ENCODE results near the gene SMIM45.
A peak's percentile ranks its signal among the peaks of the same experiment; 100 is the strongest.

SMIM45 gene

GRCh38 chr22:41925783-41926460 lies 26.0 kb upstream of the SMIM45 start:
- 6% methylated on average over 15 of the region's 48 CpGs for WGBS (ENCODE audit: insufficient coverage, low coverage, low lambda C conversion rate, missing lambda C conversion rate)
- no peaks in the 10 kb centered on the region for H3K9me3 ChIP-seq
- DNase-seq: peak in 2 of 3 donors; percentile 73
- H3K4me1 ChIP-seq: peaks cover 0 to 9% (median 0%) of the 10 kb centered on the region in 4 donors
- TF ChIP-seq CTCF (IDR thresholded peaks at IDR 0.05) (peak; percentile 72 to 79 (median 73)), POLR2A (IDR thresholded peaks at IDR 0.05) (no peak)
- H3K36me3 ChIP-seq: no peaks in the 10 kb centered on the region
- H3K27me3 ChIP-seq: no peaks in the 10 kb centered on the region
- peak; percentile 82 to 93 (median 88) for ATAC-seq
- H3K4me3 ChIP-seq: peak overlapping the region; percentile 34 to 46 (median 41)
- no peak overlapping the region for H3K27ac ChIP-seq
- intact Hi-C loops (cut with DNase I): no loop called here

GRCh38 chr22:41927813-41928212 lies 24.1 kb upstream of the SMIM45 start:
- H3K36me3 ChIP-seq: no peaks in the 10 kb centered on the region
- WGBS (ENCODE audit: insufficient coverage, low coverage, low lambda C conversion rate, missing lambda C conversion rate): 73% methylated on average over 3 of the region's 6 CpGs
- peaks cover 0 to 9% (median 0%) of the 10 kb centered on the region in 4 donors for H3K4me1 ChIP-seq
- H3K27me3 ChIP-seq: no peaks in the 10 kb centered on the region
- ATAC-seq (no peak), DNase-seq (no peak)
- H3K27ac ChIP-seq: no peak overlapping the region
- TF ChIP-seq CTCF (IDR thresholded peaks at IDR 0.05) (no peak), POLR2A (IDR thresholded peaks at IDR 0.05) (no peak)
- intact Hi-C loops (cut with DNase I): no loop called here
- H3K4me3 ChIP-seq: no peak overlapping the region
- H3K9me3 ChIP-seq: no peaks in the 10 kb centered on the region

GRCh38 chr22:41928593-41929417 lies 23.1 kb upstream of the SMIM45 start:
- ATAC-seq (no peak), DNase-seq (no peak)
- H3K4me3 ChIP-seq: no peak overlapping the region
- H3K4me1 ChIP-seq: peaks cover 0 to 9% (median 0%) of the 10 kb centered on the region in 4 donors
- H3K36me3 ChIP-seq: no peaks in the 10 kb centered on the region
- H3K9me3 ChIP-seq: no peaks in the 10 kb centered on the region
- no peak overlapping the region for H3K27ac ChIP-seq
- 84% methylated on average over 8 of the region's 14 CpGs for WGBS (ENCODE audit: insufficient coverage, low coverage, low lambda C conversion rate, missing lambda C conversion rate)
- TF ChIP-seq POLR2A (IDR thresholded peaks at IDR 0.05) (no peak), CTCF (IDR thresholded peaks at IDR 0.05) (no peak)
- intact Hi-C loops (cut with DNase I): no loop called here
- H3K27me3 ChIP-seq: no peaks in the 10 kb centered on the region

- ATAC-seq (no peak), DNase-seq (no peak)
- Histone ChIP-seq H3K9me3 (no peaks in the 10 kb centered on the region), H3K4me1 (peaks cover 0 to 9% (median 0%) of the 10 kb centered on the region in 4 donors), H3K27me3 (no peaks in the 10 kb centered on the region), H3K4me3 (no peak overlapping the region), H3K27ac (no peak overlapping the region), H3K36me3 (no peaks in the 10 kb centered on the region)
- no peak for TF ChIP-seq CTCF (IDR thresholded peaks at IDR 0.05)
- no peak for TF ChIP-seq POLR2A (IDR thresholded peaks at IDR 0.05)
- WGBS (ENCODE audit: insufficient coverage, low coverage, low lambda C conversion rate, missing lambda C conversion rate): no CpG with 5 or more reads among the region's 8 CpGs
- intact Hi-C loops (cut with DNase I): no loop called here
These were observed 22.5 kb upstream of the SMIM45 start for GRCh38 chr22:41929418-41929810.
